GM12878 (cell line): Measurements from ENCODE around the gene NAA38. TPM values are rescaled to one million over a fixed set of nuclear protein-coding genes. Genes with fewer than 3 reads are reported as not detected.
A peak's percentile ranks its signal among the peaks of the same experiment; 100 is the strongest.

Experiments
- ATAC-seq: fragments of 200-7000 bp; cut with Tn5 transposase; 3 replicates; pipeline ENCODE4 v1.9.1; 2020; ENCODE audit warnings: mild to moderate bottlenecking, moderate library complexity
- BruUV-seq: library from RNA; stranded (reverse); fragments of 400-500 nt; replicated peaks from 2 replicates; lab custom pipeline; 2021; lab: Mats Ljungman, UMichigan
- CTCF ChIA-PET: fragments of 300-600 bp; sonication (Branson Sonifier 250); formaldehyde crosslinking; extraction: SDS; loops from one replicate; lab custom pipeline; 2021; ENCODE audit warnings: inconsistent platforms; lab: Yijun Ruan, JAX
- POLR2A ChIA-PET: fragments of 350-600 bp; formaldehyde crosslinking; extraction: SDS; loops from one replicate; lab custom pipeline; 2021; ENCODE audit warnings: inconsistent platforms; lab: Charles Lee
- RAD21 ChIA-PET: fragments of 300-600 bp; sonication (Branson Sonifier 250); formaldehyde crosslinking; loops from one replicate; lab custom pipeline; 2023; ENCODE audit warnings: antibody characterized with exemption; ENCODE audit not compliant: unreplicated experiment; lab: Charles Lee
- SMC1A ChIA-PET: fragments of 300-600 bp; sonication (Branson Sonifier 250); formaldehyde crosslinking; loops from one replicate; lab custom pipeline; 2023; ENCODE audit not compliant: unreplicated experiment, uncharacterized antibody; lab: Charles Lee
- DNase-seq: peaks from one replicate; pipeline ENCODE4 v3.0.0-alpha.2; 2011; ENCODE audit warnings: low read depth, low spot score
- FAIRE-seq: peaks from 3 replicates; lab custom pipeline; 2011; peaks lifted over from hg19 to GRCh38; lab: Jason Lieb, UNC
- H2AFZ ChIP-seq: 2 replicates; pipeline ENCODE4 v1.6.0; 2011; ENCODE audit warnings: low read depth, low read length, control low read depth; ENCODE audit not compliant: control insufficient read depth
- H3K27ac ChIP-seq: 2 replicates; pipeline ENCODE4 v1.5.1; 2011; ENCODE audit warnings: control low read depth; ENCODE audit not compliant: control insufficient read depth, insufficient read depth
- H3K27me3 ChIP-seq, 2 experiments: replicated peaks in 1 of 2; 2 replicates each; pipeline versions ENCODE4 v1.6.0 to v1.6.1; 2011; ENCODE audit warnings: low read length in 1 of 2; ENCODE audit not compliant: control insufficient read depth in 2 of 2, insufficient read depth in 2 of 2
- H3K36me3 ChIP-seq, 2 experiments: 2 replicates each; pipeline ENCODE4 v1.5.1; 2011; ENCODE audit warnings: low read length in 1 of 2; ENCODE audit not compliant: control insufficient read depth in 2 of 2, insufficient read depth in 2 of 2
- H3K4me1 ChIP-seq: 2 replicates; pipeline ENCODE4 v1.6.1; 2011; ENCODE audit warnings: mild to moderate bottlenecking, low read length, moderate library complexity, mixed read lengths; ENCODE audit not compliant: control insufficient read depth, insufficient read depth
- H3K4me2 ChIP-seq: 2 replicates; pipeline ENCODE4 v1.6.0; 2011; ENCODE audit warnings: control low read depth; ENCODE audit not compliant: control insufficient read depth, insufficient read depth
- H3K4me3 ChIP-seq: fragments of 200-600 bp; sonication (generic); 2 replicates; pipeline ENCODE4 v1.5.1; 2016
- H3K79me2 ChIP-seq: 2 replicates; pipeline ENCODE4 v1.6.0; 2011; ENCODE audit warnings: low read length; ENCODE audit not compliant: control insufficient read depth, insufficient read depth
- H3K9ac ChIP-seq: 2 replicates; pipeline ENCODE4 v1.8.0; 2011; ENCODE audit warnings: low read length, control low read depth, mixed read lengths; ENCODE audit not compliant: control insufficient read depth, insufficient read depth
- H3K9me3 ChIP-seq: replicated peaks from 3 replicates; pipeline ENCODE4 v1.5.1; 2011; ENCODE audit warnings: mild to moderate bottlenecking, low read length; ENCODE audit not compliant: control insufficient read depth, insufficient read depth
- H4K20me1 ChIP-seq: 2 replicates; pipeline ENCODE4 v1.6.0; 2011; ENCODE audit not compliant: control insufficient read depth, insufficient read depth
- CBFB ChIP-seq: IDR thresholded peaks from 2 replicates; pipeline ENCODE4 v1.6.1; 2016; ENCODE audit warnings: antibody characterized with exemption, low read depth
- CREB1 ChIP-seq: IDR thresholded peaks from 2 replicates; pipeline ENCODE4 v1.6.1; 2012; ENCODE audit warnings: low read depth, mild to moderate bottlenecking, inconsistent platforms
- EED ChIP-seq: sonication (generic); IDR thresholded peaks from 2 replicates; pipeline ENCODE4 v1.6.1; 2016; ENCODE audit warnings: antibody characterized with exemption, low read depth
- EP300 ChIP-seq, 2 experiments: fragments of 150-350 bp in 1 of 2; IDR thresholded peaks; 2 replicates each; pipeline ENCODE4 v1.6.1; 2011 to 2012; ENCODE audit warnings: low read depth in 2 of 2, low read length in 2 of 2, borderline replicate concordance in 1 of 2, improper control_type of control experiment in 1 of 2, inconsistent platforms in 1 of 2; ENCODE audit not compliant: control insufficient read depth in 1 of 2
- HCFC1 ChIP-seq: fragments of 150-350 bp; IDR thresholded peaks from 2 replicates; pipeline ENCODE4 v1.6.1; 2014; ENCODE audit warnings: low read length
- IKZF1 ChIP-seq: fragments of 450-650 bp; conservative IDR thresholded peaks from 2 replicates; pipeline ENCODE4 v1.6.1; 2017; ENCODE audit warnings: antibody characterized with exemption, mild to moderate bottlenecking
- IKZF2 ChIP-seq, 2 experiments: fragments of 450-650 bp; IDR thresholded peaks; 2 replicates each; pipeline ENCODE4 v1.6.1; 2017; ENCODE audit warnings: mild to moderate bottlenecking in 2 of 2, moderate library complexity in 2 of 2
- MYB ChIP-seq: fragments of 150-350 bp; IDR thresholded peaks from 2 replicates; pipeline ENCODE4 v1.6.1; 2014; ENCODE audit warnings: mild to moderate bottlenecking, low read depth, low read length, borderline replicate concordance
- NFXL1 ChIP-seq: fragments of 450-650 bp; IDR thresholded peaks from 2 replicates; pipeline ENCODE4 v1.6.1; 2017; ENCODE audit warnings: antibody characterized with exemption, mild to moderate bottlenecking, borderline replicate concordance
- NR2C1 ChIP-seq: fragments of 450-650 bp; IDR thresholded peaks from 2 replicates; pipeline ENCODE4 v1.6.1; 2017; ENCODE audit warnings: antibody characterized with exemption, mild to moderate bottlenecking, moderate library complexity
- POLR2A ChIP-seq: IDR thresholded peaks from 2 replicates; pipeline ENCODE4 v1.6.1; 2011; ENCODE audit warnings: low read depth, mild to moderate bottlenecking, low read length
- RB1 ChIP-seq: fragments of 450-650 bp; formaldehyde crosslinking; IDR thresholded peaks from 2 replicates; pipeline ENCODE4 v1.6.1; 2017; ENCODE audit warnings: mild to moderate bottlenecking, borderline replicate concordance
- STAT3 ChIP-seq: IDR thresholded peaks from 2 replicates; pipeline ENCODE4 v1.6.1; 2011; ENCODE audit warnings: low read depth, low read length, improper control_type of control experiment
- TCF7 ChIP-seq: IDR thresholded peaks from 2 replicates; pipeline ENCODE4 v1.6.1; 2014; ENCODE audit warnings: antibody characterized with exemption, borderline replicate concordance
- ZNF687 ChIP-seq: fragments of 450-650 bp; IDR thresholded peaks from 2 replicates; pipeline ENCODE4 v1.6.1; 2017; ENCODE audit warnings: mild to moderate bottlenecking, moderate library complexity
- WGBS: methylation state at CpG from one replicate; pipeline ENCODE4 v1.1.6; 2016; ENCODE audit warnings: low lambda C conversion rate; ENCODE audit not compliant: insufficient replicate concordance, insufficient coverage; ENCODE audit errors: missing lambda C conversion rate; 5-methylcytosine and 5-hydroxymethylcytosine counted together
- in situ Hi-C: fragments of 300-500 bp; cut with MboI; formaldehyde crosslinking; loops from 9 replicates; pipeline ENCODE4 v1.14.3; 2018; ENCODE audit warnings: mixed read lengths
- intact Hi-C: fragments of 100-400 bp; cut with micrococcal nuclease; formaldehyde crosslinking; loops from one replicate; pipeline ENCODE4 v1.14.2; 2022; ENCODE audit not compliant: unreplicated experiment
- polyA plus RNA-seq, 11 experiments: library from polyadenylated mRNA; depleted of rRNA in 4 of 11; unstranded in 6 of 11; stranded (reverse) in 5 of 11; fragments of >200 nt; fragmentation: Nextera tagmentation in 4 of 11; fragmentation: Illumina TruSeq in 1 of 11; extraction: Ambion mirVana in 4 of 11; extraction: Trizol in 1 of 11; gene quantifications; 1 replicate in 1 of 11; 2 replicates in 10 of 11; pipeline versions ENCODE4 v1.2.1 to v1.2.3, GENCODE V29; 2011 to 2016; ENCODE audit warnings: inconsistent platforms in 2 of 11, missing spikeins in 2 of 11, low read depth in 1 of 11
- total RNA-seq, 4 experiments: library from RNA; depleted of rRNA in 3 of 4; stranded (reverse); fragments of >200 nt in 3 of 4; fragmentation: Illumina TruSeq in 1 of 4; extraction: Trizol in 1 of 4; gene quantifications; 2 replicates each; pipeline versions ENCODE4 v1.2.1 to v1.2.3, GENCODE V29; 2013 to 2021

Gene NAA38
- total and polyA plus RNA-seq, 10 of the 15 experiments (the other 5 are each of a cell fraction or from before 2014, with no cell fraction given) = 31.5 to 337 (median 215) TPM

GRCh38 chr17:7889166-7889955, 32.0 kb upstream of the NAA38 start (continued):
- TF ChIP-seq EED (no peak), POLR2A (no peak), CBFB (no peak), IKZF2 (IDR thresholded peaks at IDR 0.05) (no peak), HCFC1 (no peak), NR2C1 (no peak), TCF7 (no peak)

DNA sequence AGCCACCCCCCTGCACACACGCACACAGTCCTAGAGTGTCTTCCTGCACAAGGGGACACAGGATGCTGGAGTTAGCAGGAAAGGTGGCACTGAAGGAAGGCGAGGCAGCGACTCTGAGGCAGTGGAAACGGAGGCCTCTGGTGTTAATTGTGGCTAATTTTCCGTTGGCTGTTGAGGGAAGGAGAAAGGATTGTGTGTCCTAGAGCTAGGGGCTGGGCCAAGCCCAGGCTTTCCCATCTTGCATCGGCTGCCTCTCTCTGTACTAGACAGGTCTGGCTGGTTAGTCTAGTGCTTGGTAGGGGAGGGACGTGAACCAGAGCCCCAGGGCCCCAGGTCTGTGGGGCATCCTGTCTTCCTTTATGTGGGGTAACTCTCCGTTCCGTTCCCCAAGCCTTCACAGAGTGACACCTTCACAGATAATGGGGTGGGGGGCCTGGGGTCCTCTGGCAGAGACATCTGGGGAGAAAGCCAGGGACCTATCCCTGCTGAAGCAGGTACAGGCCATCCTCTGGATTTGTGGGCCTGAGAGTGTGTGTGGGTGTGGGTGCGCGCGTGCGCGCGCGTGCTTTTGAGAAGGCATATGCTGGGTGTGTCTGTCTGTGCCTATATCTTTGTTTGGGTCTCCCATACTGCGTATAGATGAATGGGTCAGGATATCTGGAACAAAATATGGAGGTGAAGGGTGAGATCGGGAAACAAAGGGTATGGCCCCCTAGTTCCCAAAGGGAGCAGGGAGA, 31.0 kb upstream of the NAA38 start, which contains the start of gene CHD3:
Gene CHD3 (plus strand): TSS at position 606 of the 737 bp plus-strand sequence. CDS start 212 bp downstream, outside the sequence.
- SMC1A ChIA-PET = no interaction called here
- H2AFZ ChIP-seq = peak within 1 kb of the TSS; percentile 76
- peak within 1 kb of the TSS; percentile 74 for H3K27ac ChIP-seq
- no peak for ATAC-seq
- in situ Hi-C loops (no loop called here), intact Hi-C loops (no loop called here)
- H4K20me1 ChIP-seq = no peaks in the 10 kb centered on the region
- RAD21 ChIA-PET = no interaction called here
- no peaks in the 10 kb centered on the region for H3K9me3 ChIP-seq
- H3K4me1 ChIP-seq = peaks cover 6% of the 10 kb centered on the region
- BruUV-seq = no TSS peak
- 60% methylated on average over 18 of the region's 18 CpGs for WGBS
- H3K9ac ChIP-seq = peak within 1 kb of the TSS; percentile 52
- FAIRE-seq = no peak
- H3K4me3 ChIP-seq = peak within 1 kb of the TSS; percentile 88
- H3K79me2 ChIP-seq = peaks cover 45% of the 10 kb centered on the region
- CTCF ChIA-PET = interaction anchor here (1.5 kb wide), 2 partner anchors 17 to 25 kb away, joined by 3 read pairs; no protein-coding TSS in a partner anchor
- DNase-seq = no peak
- H3K27me3 ChIP-seq = no peaks in the 10 kb centered on the region
- peaks cover 7 to 8% of the 10 kb centered on the region in 2 experiments; a peak in 3 of 4 replicates for H3K36me3 ChIP-seq
- H3K4me2 ChIP-seq = peak within 1 kb of the TSS; percentile 84
- POLR2A ChIA-PET = no interaction called here
- TF ChIP-seq MYB (no peak), HCFC1 (peak; percentile 9; the same call in 1 of the 2 replicates), RB1 (no peak), CREB1 (no peak), NFXL1 (no peak), EED (no peak), STAT3 (no peak), IKZF1 (0 out of 2 replicates have a peak, but pooled peaks have one; percentile 7), ZNF687 (no peak), EP300 (IDR thresholded peaks at IDR 0.05; ENCODE audit: borderline replicate concordance in 1 of 2, control insufficient read depth in 1 of 2, low read depth in 2 of 2, low read length in 2 of 2) (no peak)
